ENCODE data around the gene HOXB3.

Gene HOXB3

GRCh38 chr17:48584223-48584741 is 5.8 kb downstream of the HOXB3 start:
- no peak overlapping the region for H4K8ac ChIP-seq (ENCODE audit: low read depth, low read length)
- H3K79me2 ChIP-seq (ENCODE audit: control insufficient read depth, insufficient read depth, low read length), result no peaks in the 10 kb centered on the region
- H2AK5ac ChIP-seq (ENCODE audit: low read length), result no peak overlapping the region
- no peak overlapping the region for H3K9ac ChIP-seq (ENCODE audit: low read length)
- no peak overlapping the region for H3K27ac ChIP-seq (ENCODE audit: low read depth, low read length)
- no peak overlapping the region for H3K4me3 ChIP-seq (ENCODE audit: low read length)
- no peak overlapping the region for H2BK15ac ChIP-seq (replicated peaks; ENCODE audit: low read depth)
- peaks cover 96% of the 10 kb centered on the region for H3K27me3 ChIP-seq (ENCODE audit: insufficient read depth, low read length, poor library complexity)
- H3K79me1 ChIP-seq (ENCODE audit: low read length), result no peaks in the 10 kb centered on the region
- H3K36me3 ChIP-seq (ENCODE audit: control insufficient read depth, insufficient read depth, low read length), result no peaks in the 10 kb centered on the region
- no peaks in the 10 kb centered on the region for H3K4me1 ChIP-seq (ENCODE audit: control insufficient read depth, low read depth, low read length)
- no peak overlapping the region for H3K4me2 ChIP-seq (ENCODE audit: low read length)
- H2BK120ac ChIP-seq (ENCODE audit: low read depth, low read length), result no peak overlapping the region
- DNase-seq, result no peak
- no peak overlapping the region for H3K23ac ChIP-seq (ENCODE audit: low read length)
- no CpG with 5 or more reads among the region's 2 CpGs for WGBS (ENCODE audit: extremely low coverage, insufficient coverage, low lambda C conversion rate)
- H2BK5ac ChIP-seq (ENCODE audit: low read length), result no peak overlapping the region
- H4K5ac ChIP-seq (ENCODE audit: low read length), result no peak overlapping the region
- H3K18ac ChIP-seq (ENCODE audit: low read length), result no peak overlapping the region
- H3K56ac ChIP-seq (ENCODE audit: low read length), result no peak overlapping the region
- H3K4ac ChIP-seq (ENCODE audit: low read depth, low read length), result no peak overlapping the region

GRCh38 chr17:48583708-48584222 is 6.3 kb downstream of the HOXB3 start:
- Histone ChIP-seq H3K4me2 (ENCODE audit: low read length) (no peak overlapping the region), H3K36me3 (ENCODE audit: control insufficient read depth, insufficient read depth, low read length) (no peaks in the 10 kb centered on the region), H2BK120ac (ENCODE audit: low read depth, low read length) (no peak overlapping the region), H4K8ac (ENCODE audit: low read depth, low read length) (no peak overlapping the region), H3K79me1 (ENCODE audit: low read length) (no peaks in the 10 kb centered on the region), H3K4me3 (ENCODE audit: low read length) (no peak overlapping the region), H3K23ac (ENCODE audit: low read length) (no peak overlapping the region), H4K5ac (ENCODE audit: low read length) (no peak overlapping the region), H2BK5ac (ENCODE audit: low read length) (no peak overlapping the region), H2AK5ac (ENCODE audit: low read length) (no peak overlapping the region), H3K9ac (ENCODE audit: low read length) (no peak overlapping the region), H3K4ac (ENCODE audit: low read depth, low read length) (no peak overlapping the region), H2BK15ac (replicated peaks; ENCODE audit: low read depth) (no peak overlapping the region), H3K79me2 (ENCODE audit: control insufficient read depth, insufficient read depth, low read length) (no peaks in the 10 kb centered on the region), H3K27ac (ENCODE audit: low read depth, low read length) (no peak overlapping the region), H3K4me1 (ENCODE audit: control insufficient read depth, low read depth, low read length) (no peaks in the 10 kb centered on the region), H3K18ac (ENCODE audit: low read length) (no peak overlapping the region), H3K56ac (ENCODE audit: low read length) (no peak overlapping the region), H3K27me3 (ENCODE audit: insufficient read depth, low read length, poor library complexity) (peaks cover 96% of the 10 kb centered on the region)
- WGBS (ENCODE audit: extremely low coverage, insufficient coverage, low lambda C conversion rate), result no CpG with 5 or more reads among the region's 3 CpGs
- DNase-seq, result no peak

- Histone ChIP-seq H3K4ac (ENCODE audit: low read depth, low read length) (no peak overlapping the region), H2BK120ac (ENCODE audit: low read depth, low read length) (no peak overlapping the region), H3K4me2 (ENCODE audit: low read length) (no peak overlapping the region), H3K9ac (ENCODE audit: low read length) (no peak overlapping the region), H3K4me3 (ENCODE audit: low read length) (no peak overlapping the region), H2BK15ac (replicated peaks; ENCODE audit: low read depth) (no peak overlapping the region), H3K36me3 (ENCODE audit: control insufficient read depth, insufficient read depth, low read length) (no peaks in the 10 kb centered on the region), H2BK5ac (ENCODE audit: low read length) (no peak overlapping the region), H3K79me2 (ENCODE audit: control insufficient read depth, insufficient read depth, low read length) (no peaks in the 10 kb centered on the region), H2AK5ac (ENCODE audit: low read length) (no peak overlapping the region), H3K56ac (ENCODE audit: low read length) (no peak overlapping the region), H3K27ac (ENCODE audit: low read depth, low read length) (no peak overlapping the region), H4K8ac (ENCODE audit: low read depth, low read length) (no peak overlapping the region), H3K27me3 (ENCODE audit: insufficient read depth, low read length, poor library complexity) (peaks cover 90% of the 10 kb centered on the region), H4K5ac (ENCODE audit: low read length) (no peak overlapping the region), H3K23ac (ENCODE audit: low read length) (no peak overlapping the region), H3K79me1 (ENCODE audit: low read length) (no peaks in the 10 kb centered on the region), H3K18ac (ENCODE audit: low read length) (no peak overlapping the region), H3K4me1 (ENCODE audit: control insufficient read depth, low read depth, low read length) (peaks cover 1% of the 10 kb centered on the region)
- no CpG with 5 or more reads among the region's 7 CpGs for WGBS (ENCODE audit: extremely low coverage, insufficient coverage, low lambda C conversion rate)
- DNase-seq, result no peak
These were observed 7.3 kb downstream of the HOXB3 start for GRCh38 chr17:48582750-48583069.

GRCh38 chr17:48579760-48580554 is 10.1 kb downstream of the HOXB3 start:
- H3K4me3 ChIP-seq (ENCODE audit: low read length), result no peak overlapping the region
- no peak overlapping the region for H4K5ac ChIP-seq (ENCODE audit: low read length)
- H3K4ac ChIP-seq (ENCODE audit: low read depth, low read length), result no peak overlapping the region
- peaks cover 1% of the 10 kb centered on the region for H3K4me1 ChIP-seq (ENCODE audit: control insufficient read depth, low read depth, low read length)
- no peak overlapping the region for H3K18ac ChIP-seq (ENCODE audit: low read length)
- H4K8ac ChIP-seq (ENCODE audit: low read depth, low read length), result no peak overlapping the region
- no peak overlapping the region for H3K56ac ChIP-seq (ENCODE audit: low read length)
- peaks cover 90% of the 10 kb centered on the region for H3K27me3 ChIP-seq (ENCODE audit: insufficient read depth, low read length, poor library complexity)
- WGBS (ENCODE audit: extremely low coverage, insufficient coverage, low lambda C conversion rate), result no CpG with 5 or more reads among the region's 26 CpGs
- no peak overlapping the region for H3K9ac ChIP-seq (ENCODE audit: low read length)
- H2BK5ac ChIP-seq (ENCODE audit: low read length), result no peak overlapping the region
- H2AK5ac ChIP-seq (ENCODE audit: low read length), result no peak overlapping the region
- H2BK15ac ChIP-seq (replicated peaks; ENCODE audit: low read depth), result no peak overlapping the region
- H3K4me2 ChIP-seq (ENCODE audit: low read length), result no peak overlapping the region
- no peaks in the 10 kb centered on the region for H3K36me3 ChIP-seq (ENCODE audit: control insufficient read depth, insufficient read depth, low read length)
- H3K27ac ChIP-seq (ENCODE audit: low read depth, low read length), result no peak overlapping the region
- no peaks in the 10 kb centered on the region for H3K79me2 ChIP-seq (ENCODE audit: control insufficient read depth, insufficient read depth, low read length)
- H3K79me1 ChIP-seq (ENCODE audit: low read length), result no peaks in the 10 kb centered on the region
- no peak overlapping the region for H2BK120ac ChIP-seq (ENCODE audit: low read depth, low read length)
- H3K23ac ChIP-seq (ENCODE audit: low read length), result no peak overlapping the region
- no peak for DNase-seq

GRCh38 chr17:48579471-48579759 is 10.6 kb downstream of the HOXB3 start:
- peaks cover 1% of the 10 kb centered on the region for H3K4me1 ChIP-seq (ENCODE audit: control insufficient read depth, low read depth, low read length)
- H2BK15ac ChIP-seq (replicated peaks; ENCODE audit: low read depth), result no peak overlapping the region
- H3K4me2 ChIP-seq (ENCODE audit: low read length), result no peak overlapping the region
- no peak overlapping the region for H4K5ac ChIP-seq (ENCODE audit: low read length)
- no peak overlapping the region for H4K8ac ChIP-seq (ENCODE audit: low read depth, low read length)
- H3K9ac ChIP-seq (ENCODE audit: low read length), result no peak overlapping the region
- no peak overlapping the region for H2AK5ac ChIP-seq (ENCODE audit: low read length)
- no CpG with 5 or more reads among the region's 7 CpGs for WGBS (ENCODE audit: extremely low coverage, insufficient coverage, low lambda C conversion rate)
- no peak overlapping the region for H3K23ac ChIP-seq (ENCODE audit: low read length)
- no peak overlapping the region for H3K27ac ChIP-seq (ENCODE audit: low read depth, low read length)
- H3K27me3 ChIP-seq (ENCODE audit: insufficient read depth, low read length, poor library complexity), result peaks cover 91% of the 10 kb centered on the region
- H3K79me1 ChIP-seq (ENCODE audit: low read length), result no peaks in the 10 kb centered on the region
- no peak overlapping the region for H3K56ac ChIP-seq (ENCODE audit: low read length)
- DNase-seq, result no peak
- H2BK120ac ChIP-seq (ENCODE audit: low read depth, low read length), result no peak overlapping the region
- no peaks in the 10 kb centered on the region for H3K36me3 ChIP-seq (ENCODE audit: control insufficient read depth, insufficient read depth, low read length)
- no peak overlapping the region for H2BK5ac ChIP-seq (ENCODE audit: low read length)
- no peaks in the 10 kb centered on the region for H3K79me2 ChIP-seq (ENCODE audit: control insufficient read depth, insufficient read depth, low read length)
- no peak overlapping the region for H3K4ac ChIP-seq (ENCODE audit: low read depth, low read length)
- no peak overlapping the region for H3K18ac ChIP-seq (ENCODE audit: low read length)
- no peak overlapping the region for H3K4me3 ChIP-seq (ENCODE audit: low read length)
